HepG2 (cell line): ENCODE results near the gene RSAD2. TPM values are rescaled to one million over a fixed set of nuclear protein-coding genes. Genes with fewer than 3 reads are reported as not detected.

Experiments
- ATAC-seq: fragments of 200-7000 bp; cut with Tn5 transposase; 3 replicates; pipeline ENCODE4 v1.9.1; 2020; ENCODE audit warnings: mild to moderate bottlenecking, moderate library complexity
- BruUV-seq: library from RNA; stranded (reverse); fragments of 400-500 nt; replicated peaks from 2 replicates; lab custom pipeline; 2021; lab: Mats Ljungman, UMichigan
- CTCF ChIA-PET: fragments of 300-600 bp; formaldehyde crosslinking; extraction: SDS; loops from one replicate; lab custom pipeline; 2021; ENCODE audit warnings: low total read pairs, inconsistent platforms, low intra/inter-chr PET ratio; lab: Yijun Ruan, JAX
- POLR2A ChIA-PET: fragments of 350-600 bp; sonication (Branson Sonifier 250); formaldehyde crosslinking; loops from one replicate; lab custom pipeline; 2020; ENCODE audit warnings: antibody characterized with exemption, inconsistent platforms; lab: Yijun Ruan, JAX
- DNase-seq: peaks from one replicate; pipeline ENCODE4 v3.0.0-alpha.2; 2015; ENCODE audit warnings: low spot score
- FAIRE-seq: peaks from 3 replicates; lab custom pipeline; 2011; peaks lifted over from hg19 to GRCh38; lab: Jason Lieb, UNC
- H2AFZ ChIP-seq: one replicate; pipeline ENCODE4 v1.6.1; 2011; ENCODE audit warnings: low read length, inconsistent platforms
- H3K27ac ChIP-seq: fragments of 300-600 bp; 3 replicates; pipeline ENCODE4 v1.8.0; 2011; ENCODE audit warnings: mixed run types, mild to moderate bottlenecking, mixed read lengths, low read length, inconsistent platforms; ENCODE audit not compliant: insufficient read depth; ENCODE audit errors: extremely low read length
- H3K27me3 ChIP-seq, 2 experiments: fragments of 200-600 bp in 1 of 2; 2 replicates in 1 of 2; 3 replicates in 1 of 2; pipeline versions ENCODE4 v1.6.0 to v1.8.0; 2011; ENCODE audit warnings: low read length in 2 of 2, mild to moderate bottlenecking in 2 of 2, moderate library complexity in 2 of 2, inconsistent platforms in 1 of 2; ENCODE audit not compliant: insufficient read depth in 2 of 2, control insufficient read depth in 1 of 2
- H3K36me3 ChIP-seq, 2 experiments: fragments of 200-600 bp in 1 of 2; replicated peaks in 1 of 2; 2 replicates in 1 of 2; 3 replicates in 1 of 2; pipeline versions ENCODE4 v1.5.1 to v1.8.0; 2011; ENCODE audit warnings: low read length in 2 of 2, inconsistent platforms in 1 of 2; ENCODE audit not compliant: insufficient read depth in 2 of 2, control insufficient read depth in 1 of 2
- H3K4me1 ChIP-seq: 2 replicates; pipeline ENCODE4 v1.5.1; 2012; ENCODE audit warnings: low read length, inconsistent platforms; ENCODE audit not compliant: insufficient read depth
- H3K4me2 ChIP-seq: 2 replicates; pipeline ENCODE4 v1.6.0; 2011; ENCODE audit warnings: low read depth, low read length, inconsistent platforms
- H3K4me3 ChIP-seq, 3 experiments: fragments of 200-600 bp in 1 of 3; sonication (generic), shearing (Covaris generic) in 1 of 3; replicated peaks in 1 of 3; 2 replicates each; pipeline ENCODE4 v1.5.1; 2011 to 2016; ENCODE audit warnings: low read length in 3 of 3, inconsistent platforms in 2 of 3, low read depth in 2 of 3, mild to moderate bottlenecking in 2 of 3, control low read depth in 1 of 3, mixed read lengths in 1 of 3; ENCODE audit not compliant: insufficient read depth in 1 of 3
- H3K79me2 ChIP-seq: one replicate; pipeline ENCODE4 v1.6.1; 2011; ENCODE audit warnings: low read length, inconsistent platforms; ENCODE audit not compliant: insufficient read depth
- H3K9ac ChIP-seq: 2 replicates; pipeline ENCODE4 v1.6.0; 2011; ENCODE audit warnings: mild to moderate bottlenecking, low read depth, low read length, inconsistent platforms; ENCODE audit not compliant: insufficient read depth
- H3K9me3 ChIP-seq: 2 replicates; pipeline ENCODE4 v1.5.1; 2012; ENCODE audit warnings: mild to moderate bottlenecking, low read length
- H4K20me1 ChIP-seq: 2 replicates; pipeline ENCODE4 v1.6.0; 2011; ENCODE audit warnings: inconsistent platforms, mild to moderate bottlenecking, low read length, moderate library complexity; ENCODE audit not compliant: insufficient read depth
- AFF4 ChIP-seq: sonication (generic); formaldehyde crosslinking; IDR thresholded peaks from 2 replicates; pipeline ENCODE4 v1.4.0; 2020; ENCODE audit warnings: missing genetic modification reagents
- ARNTL ChIP-seq: sonication (generic); formaldehyde crosslinking; IDR thresholded peaks from 2 replicates; pipeline ENCODE4 v1.4.0; 2020; ENCODE audit warnings: mild to moderate bottlenecking, missing genetic modification reagents
- DNMT1 ChIP-seq: sonication (generic); formaldehyde crosslinking; IDR thresholded peaks from 2 replicates; pipeline ENCODE4 v1.5.1; 2020; ENCODE audit warnings: mild to moderate bottlenecking, missing genetic modification reagents
- EP300 ChIP-seq, 3 experiments: sonication (generic) in 1 of 3; formaldehyde crosslinking in 1 of 3; IDR thresholded peaks; 2 replicates each; pipeline versions ENCODE4 v1.5.1 to v1.6.1; 2011 to 2020; ENCODE audit warnings: low read depth in 2 of 3, low read length in 2 of 3, borderline replicate concordance in 1 of 3, improper control_type of control experiment in 1 of 3, mild to moderate bottlenecking in 1 of 3, missing genetic modification reagents in 1 of 3, moderate library complexity in 1 of 3
- HNF4G ChIP-seq, 2 experiments: sonication (generic) in 1 of 2; formaldehyde crosslinking in 1 of 2; IDR thresholded peaks; 2 replicates each; pipeline versions ENCODE4 v1.4.0 to v1.6.1; 2011 to 2020; ENCODE audit warnings: borderline replicate concordance in 2 of 2, low read depth in 2 of 2, mild to moderate bottlenecking in 2 of 2, low read length in 1 of 2, missing genetic modification reagents in 1 of 2, moderate library complexity in 1 of 2
- KLF13 ChIP-seq: sonication (generic); formaldehyde crosslinking; IDR thresholded peaks from 2 replicates; pipeline ENCODE4 v1.4.0; 2020; ENCODE audit warnings: mild to moderate bottlenecking, missing genetic modification reagents
- NFYB ChIP-seq: sonication (generic); formaldehyde crosslinking; IDR thresholded peaks from 2 replicates; pipeline ENCODE4 v1.4.0; 2020; ENCODE audit warnings: missing genetic modification reagents
- RFX5 ChIP-seq: IDR thresholded peaks from 2 replicates; pipeline ENCODE4 v1.6.1; 2011; ENCODE audit warnings: low read depth, low read length, improper control_type of control experiment
- SCMH1 ChIP-seq: sonication (generic); formaldehyde crosslinking; IDR thresholded peaks from 2 replicates; pipeline ENCODE4 v1.9.0; 2021; ENCODE audit warnings: missing genetic modification reagents, mild to moderate bottlenecking, borderline replicate concordance
- SMARCC2 ChIP-seq: fragments of 450-650 bp; IDR thresholded peaks from 2 replicates; pipeline ENCODE4 v1.6.1; 2017; ENCODE audit warnings: antibody characterized with exemption, mild to moderate bottlenecking
- SP4 ChIP-seq: sonication (generic); formaldehyde crosslinking; IDR thresholded peaks from 2 replicates; pipeline ENCODE4 v1.8.1; 2023; ENCODE audit warnings: mild to moderate bottlenecking, missing genetic modification reagents
- TAF1 ChIP-seq: sonication (generic); formaldehyde crosslinking; IDR thresholded peaks from 2 replicates; pipeline ENCODE4 v1.4.0; 2020; ENCODE audit warnings: missing genetic modification reagents
- ZFP36 ChIP-seq: fragments of 150-350 bp; IDR thresholded peaks from 2 replicates; pipeline ENCODE4 v1.6.1; 2018; ENCODE audit warnings: borderline replicate concordance, low read length, low read depth; ENCODE audit not compliant: partially characterized antibody
- ZNF33B ChIP-seq: sonication (generic); formaldehyde crosslinking; IDR thresholded peaks from 2 replicates; pipeline ENCODE4 v1.5.1; 2020; ENCODE audit warnings: mild to moderate bottlenecking, missing genetic modification reagents
- WGBS: methylation state at CpG from one replicate; pipeline ENCODE4 v1.1.6; 2017; ENCODE audit warnings: low lambda C conversion rate; 5-methylcytosine and 5-hydroxymethylcytosine counted together
- in situ Hi-C: cut with HindIII; loops from 2 replicates; pipeline ENCODE4 v1.10.0; 2017; ENCODE audit warnings: low pct_unique_long_range_greater_than_20kb; ENCODE audit not compliant: extremely low pct_ligation_motif_present
- intact Hi-C: fragments of 100-400 bp; cut with micrococcal nuclease; formaldehyde crosslinking; loops from one replicate; pipeline ENCODE4 v1.10.0; 2022; ENCODE audit not compliant: unreplicated experiment
- polyA plus RNA-seq, 8 experiments: library from polyadenylated mRNA; depleted of rRNA in 3 of 8; stranded (reverse) in 7 of 8; unstranded in 1 of 8; fragments of >200 nt; fragmentation: Illumina TruSeq in 4 of 8; extraction: Trizol in 4 of 8; gene quantifications; 2 replicates each; pipeline versions ENCODE4 v1.2.1 to v1.2.3, GENCODE V29; 2011 to 2016; ENCODE audit warnings: low read depth in 4 of 8, missing spikeins in 1 of 8, mixed read lengths in 1 of 8; ENCODE audit not compliant: insufficient read depth in 1 of 8
- total RNA-seq, 5 experiments: library from RNA; depleted of rRNA; stranded (reverse); fragments of >200 nt; fragmentation: Illumina TruSeq; extraction: Trizol; gene quantifications; 2 replicates each; pipeline ENCODE4 v1.2.3, GENCODE V29; 2016; ENCODE audit warnings: low read depth in 1 of 5
- TF ChIP-seq, protein P1 (sequence below): IDR thresholded peaks from 2 replicates; pipeline ENCODE4 v1.6.1; 2018; ENCODE audit warnings: missing genetic modification reagents, mild to moderate bottlenecking, missing compliant biosample characterization
- TF ChIP-seq, protein P2 (sequence below): sonication (generic); formaldehyde crosslinking; IDR thresholded peaks from 2 replicates; pipeline ENCODE4 v1.4.0; 2020; ENCODE audit warnings: missing genetic modification reagents, borderline replicate concordance

The RSAD2 gene
- total and polyA plus RNA-seq, 2 of the 13 experiments (the other 11 are each of a cell fraction or from before 2014, with no cell fraction given): 0.11 TPM; not detected in 1

GRCh38 chr2:6854416-6854815, 23.2 kb upstream of the RSAD2 start:
- DNase-seq (no peak), FAIRE-seq (no peak), ATAC-seq (no peak)
- Histone ChIP-seq H4K20me1 (no peaks in the 10 kb centered on the region), H3K4me1 (no peaks in the 10 kb centered on the region), H3K36me3 (no peaks in the 10 kb centered on the region), H3K27ac (no peak overlapping the region), H3K4me3 (no peak overlapping the region), H3K4me2 (no peak overlapping the region), H3K27me3 (no peaks in the 10 kb centered on the region), H3K79me2 (no peaks in the 10 kb centered on the region), H3K9me3 (peaks cover 21% of the 10 kb centered on the region), H2AFZ (no peak overlapping the region), H3K9ac (no peak overlapping the region)
- BruUV-seq: no TSS peak
- ChIA-PET POLR2A (no interaction called here), CTCF (no interaction called here)
- 23% methylated on average over 2 of the region's 2 CpGs for WGBS
- in situ Hi-C loops: no loop called here
- intact Hi-C loops: no loop called here
- no peak for TF ChIP-seq KLF13 (CRISPR knock-in tag)
- TF ChIP-seq ZFP36: no peak
- no peak for TF ChIP-seq DNMT1
- TF ChIP-seq HNF4G (IDR thresholded peaks at IDR 0.05; ENCODE audit: borderline replicate concordance, low read depth, low read length): no peak
- TF ChIP-seq HNF4G (CRISPR knock-in tag; IDR thresholded peaks at IDR 0.05; ENCODE audit: borderline replicate concordance, low read depth): no peak
- TF ChIP-seq SP4: no peak
- no peak for TF ChIP-seq AFF4 (CRISPR knock-in tag)
- TF ChIP-seq EP300 (IDR thresholded peaks at IDR 0.05; ENCODE audit: low read depth in 2 of 2, low read length in 2 of 2): no peak
- TF ChIP-seq EP300 (CRISPR knock-in tag; IDR thresholded peaks at IDR 0.05; ENCODE audit: borderline replicate concordance): no peak
- no peak for TF ChIP-seq SMARCC2
- no peak for TF ChIP-seq RFX5
- no peak for TF ChIP-seq NFYB
- no peak for TF ChIP-seq ARNTL
- TF ChIP-seq ZNF33B (CRISPR knock-in tag): no peak
- TF ChIP-seq, protein P1, sequence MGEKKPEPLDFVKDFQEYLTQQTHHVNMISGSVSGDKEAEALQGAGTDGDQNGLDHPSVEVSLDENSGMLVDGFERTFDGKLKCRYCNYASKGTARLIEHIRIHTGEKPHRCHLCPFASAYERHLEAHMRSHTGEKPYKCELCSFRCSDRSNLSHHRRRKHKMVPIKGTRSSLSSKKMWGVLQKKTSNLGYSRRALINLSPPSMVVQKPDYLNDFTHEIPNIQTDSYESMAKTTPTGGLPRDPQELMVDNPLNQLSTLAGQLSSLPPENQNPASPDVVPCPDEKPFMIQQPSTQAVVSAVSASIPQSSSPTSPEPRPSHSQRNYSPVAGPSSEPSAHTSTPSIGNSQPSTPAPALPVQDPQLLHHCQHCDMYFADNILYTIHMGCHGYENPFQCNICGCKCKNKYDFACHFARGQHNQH (CRISPR knock-in tag): no peak
- TF ChIP-seq, protein P2, sequence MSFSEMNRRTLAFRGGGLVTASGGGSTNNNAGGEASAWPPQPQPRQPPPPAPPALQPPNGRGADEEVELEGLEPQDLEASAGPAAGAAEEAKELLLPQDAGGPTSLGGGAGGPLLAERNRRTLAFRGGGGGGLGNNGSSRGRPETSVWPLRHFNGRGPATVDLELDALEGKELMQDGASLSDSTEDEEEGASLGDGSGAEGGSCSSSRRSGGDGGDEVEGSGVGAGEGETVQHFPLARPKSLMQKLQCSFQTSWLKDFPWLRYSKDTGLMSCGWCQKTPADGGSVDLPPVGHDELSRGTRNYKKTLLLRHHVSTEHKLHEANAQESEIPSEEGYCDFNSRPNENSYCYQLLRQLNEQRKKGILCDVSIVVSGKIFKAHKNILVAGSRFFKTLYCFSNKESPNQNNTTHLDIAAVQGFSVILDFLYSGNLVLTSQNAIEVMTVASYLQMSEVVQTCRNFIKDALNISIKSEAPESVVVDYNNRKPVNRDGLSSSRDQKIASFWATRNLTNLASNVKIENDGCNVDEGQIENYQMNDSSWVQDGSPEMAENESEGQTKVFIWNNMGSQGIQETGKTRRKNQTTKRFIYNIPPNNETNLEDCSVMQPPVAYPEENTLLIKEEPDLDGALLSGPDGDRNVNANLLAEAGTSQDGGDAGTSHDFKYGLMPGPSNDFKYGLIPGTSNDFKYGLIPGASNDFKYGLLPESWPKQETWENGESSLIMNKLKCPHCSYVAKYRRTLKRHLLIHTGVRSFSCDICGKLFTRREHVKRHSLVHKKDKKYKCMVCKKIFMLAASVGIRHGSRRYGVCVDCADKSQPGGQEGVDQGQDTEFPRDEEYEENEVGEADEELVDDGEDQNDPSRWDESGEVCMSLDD (CRISPR knock-in tag): no peak
- no peak for TF ChIP-seq TAF1 (CRISPR knock-in tag)
- no peak for TF ChIP-seq SCMH1 (CRISPR knock-in tag)
